SH-SY5Y (cell line): ENCODE results near the gene APOO.

Experiments used
- GATA2 ChIP-seq: IDR thresholded peaks from 2 replicates; pipeline ENCODE4 v1.6.1; 2011; ENCODE audit warnings: mild to moderate bottlenecking, low read depth, low read length
- GATA3 ChIP-seq: IDR thresholded peaks from 2 replicates; pipeline ENCODE4 v1.6.1; 2011; ENCODE audit warnings: low read depth, mild to moderate bottlenecking, low read length, moderate library complexity

- TF ChIP-seq GATA2 (no peak), GATA3 (no peak)
Observed at GRCh38 chrX:23854945-23855344, 52.8 kb downstream of the APOO start.
